Stimulated activated CD8-positive, alpha-beta memory T cell treated with anti-CD3 and anti-CD28 coated beads, Interleukin-7, amount 100 ng/mL, for 1 hour (primary cell): Measurements from ENCODE around the gene PIH1D2.
"Not testable (repeated sequence)": the region's sequence is repeated elsewhere in the genome, so short reads cannot be mapped to it uniquely, and the experiment has no call there.

Source experiments
- DNase-seq, 2 donors: peaks; one replicate each; pipeline ENCODE4 v3.0.0-alpha.2; 2020; ENCODE audit warnings: low read depth in 2 of 2

Gene PIH1D2

DNA sequence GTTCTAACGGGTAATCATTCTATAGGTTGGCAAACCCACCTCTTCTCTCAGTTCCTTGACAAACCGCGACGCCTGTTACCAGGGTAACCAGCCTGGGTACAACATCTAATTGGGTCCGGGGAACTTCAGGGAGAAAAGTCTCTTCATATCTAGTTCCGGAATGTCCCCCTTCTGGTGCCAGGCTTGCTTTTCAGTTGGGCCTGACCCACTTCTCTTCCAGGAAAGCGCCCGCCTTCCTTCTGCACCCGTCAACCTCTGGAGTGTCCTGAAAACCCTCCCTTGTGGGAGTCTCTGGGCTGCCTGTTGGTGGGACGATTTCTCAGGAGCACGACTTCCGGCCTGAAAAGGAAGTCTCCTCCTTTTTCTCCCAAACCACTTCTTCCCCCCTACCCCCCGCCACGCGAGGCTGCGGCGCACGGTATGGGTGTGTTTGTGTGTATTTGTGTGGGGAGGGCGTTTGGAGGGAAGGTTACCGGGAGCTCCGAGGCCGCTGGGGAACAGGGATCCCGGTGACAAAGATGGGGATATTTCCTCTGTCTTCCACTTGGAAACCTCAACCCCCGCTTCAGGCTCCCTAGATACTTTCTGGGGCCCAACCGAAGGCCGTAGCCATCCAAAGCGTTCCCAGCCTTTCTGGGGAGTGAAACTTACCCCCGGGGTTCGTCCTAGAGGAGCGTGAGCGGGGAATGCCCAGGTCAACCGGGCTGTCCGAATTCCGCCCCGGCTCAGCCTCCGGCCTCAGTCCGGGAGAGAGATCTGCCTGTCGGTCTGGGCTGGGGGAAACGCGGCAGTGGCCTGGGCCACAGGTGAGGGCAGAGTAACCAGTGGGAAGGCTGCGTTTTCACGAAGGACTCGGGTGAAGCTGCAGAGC lies at the start of gene PIH1D2, which contains the start of gene NKAPD1:
TSS of gene PIH1D2 (minus strand) at position 77 of the 871 bp plus-strand sequence. CDS start 843 bp downstream, outside the sequence.
TSS of gene NKAPD1 (plus strand) at position 359 of the 871 bp plus-strand sequence. CDS start 1,276 bp downstream, outside the sequence.
- DNase-seq, result peak; percentile 59 to 61

- no peak for DNase-seq
Observed at GRCh38 chr11:112123129-112123528, 49.3 kb upstream of the PIH1D2 start.

DNA sequence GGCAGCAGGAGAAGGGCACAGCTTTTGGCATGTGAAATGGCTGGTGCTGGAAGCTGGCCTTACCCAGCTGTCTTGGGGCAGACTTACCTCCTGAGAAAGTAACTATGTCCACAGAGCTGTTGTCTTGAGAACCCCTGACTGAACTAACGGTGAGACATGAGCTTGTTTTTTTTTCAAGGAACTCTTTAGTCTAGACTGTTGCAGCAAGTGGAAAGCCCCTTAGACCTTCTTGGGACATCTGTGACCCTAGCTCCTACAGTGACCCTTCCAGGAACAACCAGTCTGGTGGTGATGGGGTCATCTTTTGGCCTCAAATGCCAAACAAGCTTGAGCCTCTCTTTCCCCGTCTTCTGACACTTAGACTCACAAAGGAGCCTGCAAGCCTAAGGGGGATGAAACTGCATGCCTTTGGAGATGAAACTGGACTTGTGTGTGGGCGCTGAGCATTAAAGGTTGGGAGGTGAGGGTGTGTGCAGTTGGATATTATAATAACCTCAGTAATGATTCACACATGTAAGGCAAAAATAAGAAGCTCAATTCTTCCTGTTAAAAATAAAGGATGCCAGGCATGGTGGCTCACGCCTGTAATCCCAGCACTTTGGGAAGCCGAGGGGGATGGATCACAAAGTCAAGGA lies 48.3 kb upstream of the PIH1D2 start:
- DNase-seq, result no peak

GRCh38 chr11:112118176-112118575 lies 44.4 kb upstream of the PIH1D2 start:
- no peak for DNase-seq

GRCh38 chr11:112115386-112115785 lies 41.6 kb upstream of the PIH1D2 start:
- DNase-seq, result no peak

- DNase-seq, result no peak
Observed at GRCh38 chr11:112114460-112114859, 40.6 kb upstream of the PIH1D2 start.

GRCh38 chr11:112113539-112114457 lies 40.0 kb upstream of the PIH1D2 start:
- no peak for DNase-seq

DNA sequence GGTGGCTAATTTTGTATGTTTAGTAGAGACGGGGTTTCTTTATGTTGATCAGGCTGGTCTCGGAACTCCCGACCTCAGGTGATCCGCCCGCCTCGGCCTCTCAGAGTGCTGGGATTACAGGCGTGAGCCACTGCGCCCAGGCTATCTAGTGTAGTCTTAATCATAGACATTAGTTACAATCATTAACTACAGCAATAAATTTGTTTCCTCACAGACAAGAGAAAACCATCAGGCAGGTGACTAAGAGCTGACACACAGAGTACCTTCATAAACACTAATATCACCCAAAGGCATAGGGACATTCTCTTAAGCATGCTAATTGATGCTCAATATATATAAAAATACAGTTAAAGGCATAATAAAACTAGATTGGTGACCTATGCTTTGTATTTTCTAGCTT lies 32.3 kb upstream of the PIH1D2 start:
- no peak for DNase-seq

DNA sequence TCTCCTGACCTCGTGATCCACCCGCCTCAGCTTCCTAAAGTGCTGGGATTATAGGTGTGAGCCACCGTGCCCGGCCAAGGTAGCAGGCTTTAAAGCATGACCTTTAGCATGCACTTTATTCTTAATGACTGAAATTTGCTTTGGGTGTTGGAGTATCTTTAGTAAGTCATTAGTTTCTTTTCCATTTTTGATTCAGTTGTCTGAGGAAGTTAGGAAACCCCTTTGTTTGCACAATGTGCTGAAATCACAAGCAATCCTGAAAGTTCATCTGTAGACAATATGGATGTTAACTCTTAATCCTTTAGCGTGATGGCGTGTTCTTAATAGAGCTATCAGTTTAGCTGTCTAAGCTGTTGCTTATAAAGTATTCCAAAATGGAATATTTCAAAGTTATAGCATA lies 29.6 kb upstream of the PIH1D2 start:
- DNase-seq, result no peak

GRCh38 chr11:112100462-112100861 lies 26.6 kb upstream of the PIH1D2 start:
- no peak for DNase-seq

- no peak for DNase-seq
Observed at GRCh38 chr11:112097734-112098528, 24.1 kb upstream of the PIH1D2 start.

GRCh38 chr11:112096194-112096593 lies 22.4 kb upstream of the PIH1D2 start:
- DNase-seq, result no peak

- not testable (repeated sequence) for DNase-seq
Observed at GRCh38 chr11:112095302-112095701, 21.5 kb upstream of the PIH1D2 start.

DNA sequence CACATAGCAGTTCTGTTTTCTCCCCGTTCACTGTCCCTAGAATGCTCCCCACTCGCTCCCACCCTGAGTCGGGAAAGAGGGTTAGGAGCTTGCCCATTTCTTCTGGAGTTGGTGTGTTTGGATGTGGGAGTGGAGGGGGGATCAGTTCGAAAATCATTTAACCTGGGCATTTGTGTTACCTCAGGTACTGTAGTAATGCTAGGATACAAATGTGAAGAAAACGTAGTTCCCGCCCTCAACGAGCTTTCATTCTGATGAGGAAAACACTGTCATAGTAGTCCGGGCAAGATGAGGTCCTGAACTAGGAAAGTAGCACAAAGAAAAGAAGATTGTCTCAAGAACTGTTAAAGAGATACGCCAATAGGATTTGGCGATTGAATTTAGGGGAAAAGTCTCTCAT lies 13.4 kb upstream of the PIH1D2 start:
- DNase-seq, result no peak

GRCh38 chr11:112086422-112087191 lies 12.8 kb upstream of the PIH1D2 start, which contains the start of the genes SDHD and TIMM8B:
Gene SDHD (plus strand): TSS chr11:112086873. CDS start chr11:112086908, 35 bp downstream.
Gene TIMM8B (minus strand): TSS chr11:112086756. CDS start chr11:112086723, 33 bp downstream.
- peak; percentile 89 to 90 for DNase-seq

- no peak for DNase-seq
Observed at GRCh38 chr11:112085822-112086421, 12.1 kb upstream of the PIH1D2 start.

GRCh38 chr11:112082729-112083128 lies 8.9 kb upstream of the PIH1D2 start:
- no peak for DNase-seq

- no peak for DNase-seq
Observed at GRCh38 chr11:112062923-112063322, 10.9 kb downstream of the PIH1D2 start.

DNA sequence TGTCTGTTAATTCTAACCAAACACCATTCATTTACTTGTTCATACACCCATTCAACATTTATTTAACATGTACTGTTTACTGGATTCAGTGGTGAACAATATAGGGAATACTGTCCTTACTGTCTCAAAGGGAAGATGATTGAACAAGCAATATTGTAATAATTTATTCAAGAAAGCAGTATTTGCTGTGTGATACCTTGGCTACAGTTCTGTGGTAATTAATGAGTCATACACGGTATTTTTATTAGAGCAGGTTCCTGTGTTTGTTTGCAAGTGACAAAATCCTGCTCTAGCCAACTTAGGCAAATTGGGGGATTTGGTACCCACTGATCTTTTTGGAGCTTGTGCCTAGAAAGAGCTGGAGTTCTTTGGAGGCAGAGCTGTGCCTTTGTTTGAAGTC lies 15.7 kb downstream of the PIH1D2 start:
- no peak for DNase-seq

DNA sequence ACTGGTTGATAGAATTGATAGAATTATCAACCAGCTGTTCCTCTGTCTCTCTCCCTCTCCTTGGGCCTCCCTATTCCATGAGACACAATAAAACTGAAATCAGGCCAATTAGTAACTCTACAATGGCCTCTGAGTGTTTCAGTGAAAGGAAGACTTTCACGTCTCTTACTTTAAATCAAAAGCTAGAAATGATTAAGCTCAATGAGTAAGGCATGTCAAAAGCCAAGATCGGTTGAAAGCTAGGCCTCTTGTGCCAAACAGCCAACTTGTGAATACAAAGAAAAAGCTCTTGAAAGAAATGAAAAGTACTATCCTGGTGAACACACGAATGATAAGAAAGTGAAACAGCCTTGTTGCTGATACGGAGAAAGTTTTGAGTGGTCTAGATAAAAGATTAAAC lies 16.6 kb downstream of the PIH1D2 start:
- no peak for DNase-seq
